ENCODE measurements around the gene ZNF398.
A peak's percentile ranks its signal among the peaks of the same experiment; 100 is the strongest.

ZNF398 gene, protein sequence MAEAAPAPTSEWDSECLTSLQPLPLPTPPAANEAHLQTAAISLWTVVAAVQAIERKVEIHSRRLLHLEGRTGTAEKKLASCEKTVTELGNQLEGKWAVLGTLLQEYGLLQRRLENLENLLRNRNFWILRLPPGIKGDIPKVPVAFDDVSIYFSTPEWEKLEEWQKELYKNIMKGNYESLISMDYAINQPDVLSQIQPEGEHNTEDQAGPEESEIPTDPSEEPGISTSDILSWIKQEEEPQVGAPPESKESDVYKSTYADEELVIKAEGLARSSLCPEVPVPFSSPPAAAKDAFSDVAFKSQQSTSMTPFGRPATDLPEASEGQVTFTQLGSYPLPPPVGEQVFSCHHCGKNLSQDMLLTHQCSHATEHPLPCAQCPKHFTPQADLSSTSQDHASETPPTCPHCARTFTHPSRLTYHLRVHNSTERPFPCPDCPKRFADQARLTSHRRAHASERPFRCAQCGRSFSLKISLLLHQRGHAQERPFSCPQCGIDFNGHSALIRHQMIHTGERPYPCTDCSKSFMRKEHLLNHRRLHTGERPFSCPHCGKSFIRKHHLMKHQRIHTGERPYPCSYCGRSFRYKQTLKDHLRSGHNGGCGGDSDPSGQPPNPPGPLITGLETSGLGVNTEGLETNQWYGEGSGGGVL

DNA sequence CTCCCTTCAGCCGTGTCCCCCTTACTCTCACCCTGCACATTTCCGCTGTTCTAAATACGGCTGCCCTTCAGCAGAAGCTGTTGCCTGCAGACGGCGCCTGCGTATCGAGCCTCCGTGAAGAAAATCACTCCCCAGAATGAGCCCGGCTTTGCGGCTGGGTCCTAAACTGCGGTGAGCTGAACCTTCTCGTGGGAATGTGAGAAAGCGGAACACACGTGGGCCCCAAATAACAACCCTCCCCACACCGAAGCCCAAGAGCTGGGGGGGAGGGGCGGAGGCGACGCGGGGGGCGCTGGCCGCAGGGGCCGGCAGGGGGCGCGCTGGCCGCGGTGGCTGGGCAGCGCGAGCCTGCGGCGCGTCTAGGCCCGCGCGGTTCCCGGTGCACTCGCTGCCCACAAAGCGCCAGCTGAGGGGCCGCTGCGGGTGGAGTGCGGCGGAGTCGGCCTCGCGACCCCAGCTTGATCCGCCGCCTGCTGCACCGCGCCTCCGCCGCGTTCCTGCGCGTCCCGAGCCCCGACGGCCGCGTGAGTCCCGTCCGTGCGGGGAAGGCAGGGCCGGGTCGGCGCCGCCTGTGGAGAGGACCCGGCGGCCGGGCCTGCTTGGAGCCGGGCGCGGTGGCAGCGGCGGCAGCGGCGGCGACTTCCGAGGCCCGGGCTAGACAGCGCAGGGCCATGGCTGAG is at the start of gene ZNF398:
Gene ZNF398 (plus strand): TSS at position 382 of the 680 bp plus-strand sequence. CDS start 290 bp downstream, at position 672.
- H2AFZ ChIP-seq (ENCODE audit: low read depth, low read length, severe bottlenecking) = peak within 1 kb of the TSS; percentile 86
- TF ChIP-seq EZH2phosphoT487 (conservative IDR thresholded peaks at IDR 0.05; ENCODE audit: low read length) = no peak
- TF ChIP-seq, protein P1, sequence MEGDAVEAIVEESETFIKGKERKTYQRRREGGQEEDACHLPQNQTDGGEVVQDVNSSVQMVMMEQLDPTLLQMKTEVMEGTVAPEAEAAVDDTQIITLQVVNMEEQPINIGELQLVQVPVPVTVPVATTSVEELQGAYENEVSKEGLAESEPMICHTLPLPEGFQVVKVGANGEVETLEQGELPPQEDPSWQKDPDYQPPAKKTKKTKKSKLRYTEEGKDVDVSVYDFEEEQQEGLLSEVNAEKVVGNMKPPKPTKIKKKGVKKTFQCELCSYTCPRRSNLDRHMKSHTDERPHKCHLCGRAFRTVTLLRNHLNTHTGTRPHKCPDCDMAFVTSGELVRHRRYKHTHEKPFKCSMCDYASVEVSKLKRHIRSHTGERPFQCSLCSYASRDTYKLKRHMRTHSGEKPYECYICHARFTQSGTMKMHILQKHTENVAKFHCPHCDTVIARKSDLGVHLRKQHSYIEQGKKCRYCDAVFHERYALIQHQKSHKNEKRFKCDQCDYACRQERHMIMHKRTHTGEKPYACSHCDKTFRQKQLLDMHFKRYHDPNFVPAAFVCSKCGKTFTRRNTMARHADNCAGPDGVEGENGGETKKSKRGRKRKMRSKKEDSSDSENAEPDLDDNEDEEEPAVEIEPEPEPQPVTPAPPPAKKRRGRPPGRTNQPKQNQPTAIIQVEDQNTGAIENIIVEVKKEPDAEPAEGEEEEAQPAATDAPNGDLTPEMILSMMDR (IDR thresholded peaks at IDR 0.05; ENCODE audit: insufficient read depth, low read length, poor library complexity, severe bottlenecking) = peak; percentile 73
- peak within 1 kb of the TSS; percentile 87 for H3K27ac ChIP-seq (ENCODE audit: low read depth, low read length)
- H3K4me2 ChIP-seq (ENCODE audit: low read depth, low read length, poor library complexity, severe bottlenecking) = peak within 1 kb of the TSS; percentile 84
- no peaks in the 10 kb centered on the region for H3K27me3 ChIP-seq (ENCODE audit: low read length)
- H3K9me3 ChIP-seq (ENCODE audit: insufficient read depth, low read length) = no peaks in the 10 kb centered on the region
- H3K9ac ChIP-seq (ENCODE audit: low read length) = peak within 1 kb of the TSS; percentile 92
- H4K20me1 ChIP-seq (ENCODE audit: low read depth, low read length) = no peaks in the 10 kb centered on the region
- H3K4me3 ChIP-seq (ENCODE audit: insufficient read depth, low read length, poor library complexity, severe bottlenecking) = peak within 1 kb of the TSS; percentile 89
- no peaks in the 10 kb centered on the region for H3K9me2 ChIP-seq (replicated peaks; ENCODE audit: insufficient read depth, low read length)
- peaks cover 47% of the 10 kb centered on the region for H3K79me2 ChIP-seq (ENCODE audit: insufficient read depth, low read length)
- H3F3A ChIP-seq (ENCODE audit: insufficient read depth) = peaks cover 16% of the 10 kb centered on the region
- H3K36me3 ChIP-seq (ENCODE audit: low read length) = no peaks in the 10 kb centered on the region

DNA sequence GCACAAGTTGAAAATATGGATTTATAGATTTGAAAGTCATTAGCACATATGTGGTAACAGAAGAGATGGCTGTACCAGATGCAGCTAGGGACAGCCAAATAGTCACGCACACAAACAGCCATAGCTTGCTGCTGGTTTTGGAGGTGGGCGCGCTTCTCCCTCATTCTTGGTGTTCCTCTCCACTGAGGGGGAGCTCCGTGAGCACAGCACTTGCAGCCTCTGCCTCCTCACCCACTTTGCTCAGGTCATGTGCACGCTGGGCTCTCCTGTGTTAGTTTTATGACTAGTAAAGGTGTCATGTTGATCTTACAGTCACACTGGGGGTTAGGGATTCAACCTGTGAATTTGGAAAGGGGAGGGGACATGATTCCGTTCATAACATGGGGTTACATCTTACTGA is 48.2 kb upstream of the ZNF398 start:
- H3F3A ChIP-seq (ENCODE audit: insufficient read depth) = no peaks in the 10 kb centered on the region
- no peak overlapping the region for H3K9ac ChIP-seq (ENCODE audit: low read length)
- no peaks in the 10 kb centered on the region for H3K36me3 ChIP-seq (ENCODE audit: low read length)
- H3K9me3 ChIP-seq (ENCODE audit: insufficient read depth, low read length) = no peaks in the 10 kb centered on the region
- no peaks in the 10 kb centered on the region for H4K20me1 ChIP-seq (ENCODE audit: low read depth, low read length)
- H3K4me2 ChIP-seq (ENCODE audit: low read depth, low read length, poor library complexity, severe bottlenecking) = no peak overlapping the region
- no peak overlapping the region for H3K27ac ChIP-seq (ENCODE audit: low read depth, low read length)
- no peaks in the 10 kb centered on the region for H3K27me3 ChIP-seq (ENCODE audit: low read length)
- no peak overlapping the region for H2AFZ ChIP-seq (ENCODE audit: low read depth, low read length, severe bottlenecking)
- H3K79me2 ChIP-seq (ENCODE audit: insufficient read depth, low read length) = no peaks in the 10 kb centered on the region
- no peak overlapping the region for H3K4me3 ChIP-seq (ENCODE audit: insufficient read depth, low read length, poor library complexity, severe bottlenecking)
- no peaks in the 10 kb centered on the region for H3K9me2 ChIP-seq (replicated peaks; ENCODE audit: insufficient read depth, low read length)
- no peak for TF ChIP-seq EZH2phosphoT487 (conservative IDR thresholded peaks at IDR 0.05; ENCODE audit: low read length)
- TF ChIP-seq, protein P1 (IDR thresholded peaks at IDR 0.05; ENCODE audit: insufficient read depth, low read length, poor library complexity, severe bottlenecking) = no peak

DNA sequence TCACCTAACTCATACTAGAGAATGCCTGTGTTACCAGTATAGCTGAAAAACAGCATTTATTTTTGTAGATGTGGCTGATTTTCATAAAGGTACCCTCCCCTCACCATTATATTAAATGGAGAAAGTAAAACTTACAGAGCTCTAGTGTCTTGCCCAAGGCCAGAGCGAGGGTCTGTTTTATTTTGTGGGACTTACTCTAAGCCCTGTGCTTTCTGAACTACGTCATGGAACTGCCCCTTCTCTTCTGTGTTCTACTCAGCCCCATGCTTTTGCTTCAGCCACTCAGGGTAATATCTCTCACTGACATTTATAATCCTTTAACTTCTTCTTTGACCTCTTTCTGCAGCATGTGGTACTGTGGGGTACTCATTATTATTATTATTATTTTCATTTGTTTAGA is 46.4 kb upstream of the ZNF398 start:
- no peaks in the 10 kb centered on the region for H3K9me3 ChIP-seq (ENCODE audit: insufficient read depth, low read length)
- no peaks in the 10 kb centered on the region for H3K27me3 ChIP-seq (ENCODE audit: low read length)
- no peak for TF ChIP-seq EZH2phosphoT487 (conservative IDR thresholded peaks at IDR 0.05; ENCODE audit: low read length)
- TF ChIP-seq, protein P1 (IDR thresholded peaks at IDR 0.05; ENCODE audit: insufficient read depth, low read length, poor library complexity, severe bottlenecking) = no peak
- H3K4me3 ChIP-seq (ENCODE audit: insufficient read depth, low read length, poor library complexity, severe bottlenecking) = no peak overlapping the region
- no peak overlapping the region for H2AFZ ChIP-seq (ENCODE audit: low read depth, low read length, severe bottlenecking)
- H3K4me2 ChIP-seq (ENCODE audit: low read depth, low read length, poor library complexity, severe bottlenecking) = no peak overlapping the region
- H3K9me2 ChIP-seq (replicated peaks; ENCODE audit: insufficient read depth, low read length) = no peaks in the 10 kb centered on the region
- no peaks in the 10 kb centered on the region for H3K79me2 ChIP-seq (ENCODE audit: insufficient read depth, low read length)
- no peaks in the 10 kb centered on the region for H3K36me3 ChIP-seq (ENCODE audit: low read length)
- no peak overlapping the region for H3K9ac ChIP-seq (ENCODE audit: low read length)
- no peaks in the 10 kb centered on the region for H4K20me1 ChIP-seq (ENCODE audit: low read depth, low read length)
- H3F3A ChIP-seq (ENCODE audit: insufficient read depth) = no peaks in the 10 kb centered on the region
- no peak overlapping the region for H3K27ac ChIP-seq (ENCODE audit: low read depth, low read length)

Data from SU-DHL-6 (cell line).